C4-2B (cell line): ENCODE measurements around the gene DEFB110.

Experiments
- CTCF ChIP-seq: fragments of 450-650 bp; conservative IDR thresholded peaks from 2 replicates; pipeline ENCODE4 v1.5.1; 2017; ENCODE audit warnings: mild to moderate bottlenecking
- ZFX ChIP-seq: fragments of 450-650 bp; IDR thresholded peaks from 2 replicates; pipeline ENCODE4 v1.6.1; 2017

- TF ChIP-seq CTCF (no peak), ZFX (no peak)
These were observed 18.7 kb downstream of the DEFB110 start for GRCh38 chr6:50003139-50003538.
